ENCODE measurements around the gene MED14.

Gene MED14

DNA sequence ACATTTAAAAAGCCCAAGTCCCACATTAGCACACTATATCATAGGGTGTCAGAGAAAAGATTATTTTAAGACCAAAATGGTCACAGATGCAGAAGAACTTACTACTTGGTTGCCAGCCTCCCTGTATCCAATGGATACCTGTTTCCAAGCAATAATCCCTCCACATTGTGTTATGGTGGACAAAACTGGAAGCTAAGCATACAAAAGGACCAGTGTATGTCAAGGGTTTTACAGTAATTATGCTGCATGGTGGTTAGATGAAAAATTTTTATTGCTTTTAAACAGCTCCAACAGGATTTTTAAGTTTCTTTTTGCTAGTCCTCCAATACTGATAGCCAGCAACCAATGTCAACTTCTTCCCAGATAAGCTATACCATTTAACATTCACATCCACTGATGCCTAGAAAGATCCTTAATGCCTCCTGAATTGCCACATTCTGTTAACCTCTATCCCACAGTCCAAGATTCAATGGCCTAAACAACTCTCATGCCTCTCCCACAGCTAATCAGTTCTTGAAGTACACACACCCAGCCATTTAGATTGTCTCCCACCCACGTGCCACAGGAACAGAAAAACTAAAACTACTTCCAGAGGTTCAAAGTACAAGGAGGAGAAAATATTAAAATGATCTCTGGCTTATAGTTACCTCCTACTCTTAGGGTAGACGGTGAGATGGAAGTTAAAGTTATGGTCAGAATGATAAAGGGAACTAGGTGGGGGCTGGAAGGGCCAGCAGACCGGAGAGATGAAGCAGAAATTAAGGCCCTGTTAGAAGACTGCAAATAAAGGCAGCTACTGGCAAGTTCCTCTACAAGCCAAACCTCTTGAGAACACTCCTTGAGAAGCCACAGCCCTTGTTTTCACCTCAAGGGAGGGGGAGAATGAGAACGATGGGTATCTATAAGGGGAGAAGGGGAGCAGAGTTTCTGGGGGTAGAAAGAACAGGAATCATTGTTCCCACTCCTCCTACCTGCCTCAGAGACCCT, 5.5 kb downstream of the MED14 start:
- no peak for DNase-seq

DNA sequence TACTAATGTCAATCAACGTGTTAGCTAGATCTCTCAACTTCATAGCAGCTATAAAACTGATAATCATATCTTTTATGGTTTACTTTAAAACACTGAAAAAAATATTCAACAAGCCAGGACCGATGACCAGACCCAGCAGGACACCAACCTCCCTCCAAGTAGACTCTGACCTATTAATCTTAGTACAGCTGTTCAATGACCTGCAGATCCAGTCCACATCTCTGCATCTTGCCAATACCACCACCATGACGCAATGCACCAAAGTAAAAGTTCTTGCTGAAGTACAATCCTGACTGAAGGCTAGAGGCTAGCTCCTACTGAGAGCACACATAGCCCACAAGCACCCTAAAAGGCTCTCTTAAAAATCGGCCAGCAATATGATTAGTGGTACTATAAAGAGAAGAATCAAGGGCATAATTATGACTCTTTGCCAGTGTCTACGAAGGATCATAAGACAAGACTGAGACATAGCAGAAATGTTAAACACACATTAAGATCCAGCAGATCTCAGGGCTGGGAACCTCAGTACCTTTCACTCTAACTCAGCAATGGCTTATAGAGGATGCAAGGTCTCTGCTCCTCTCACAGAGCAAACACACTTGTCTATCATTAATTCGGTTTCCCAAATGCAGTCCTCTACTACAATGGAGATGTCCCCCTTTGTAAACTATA, 7.6 kb downstream of the MED14 start:
- no peak for DNase-seq

DNA sequence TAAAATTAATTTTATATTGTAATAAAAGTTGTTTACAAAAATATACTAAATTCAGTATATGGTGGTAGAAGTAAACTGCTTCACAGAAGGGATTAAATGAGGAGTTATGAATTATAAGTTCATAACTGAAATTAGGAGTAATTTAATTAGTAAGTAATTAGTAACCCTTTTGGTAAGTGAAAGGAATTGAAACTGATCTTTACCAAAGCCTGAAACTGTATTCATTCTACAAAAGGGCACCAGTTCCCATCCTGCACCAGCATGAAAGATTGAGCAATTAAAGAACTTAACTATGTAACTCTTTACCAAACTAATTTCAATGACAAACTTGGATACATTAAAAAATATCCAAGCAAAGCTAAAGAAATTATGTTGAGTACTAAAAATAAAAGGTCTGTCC, 8.2 kb downstream of the MED14 start:
- no peak for DNase-seq

GRCh38 chrX:40722930-40723329, 12.4 kb downstream of the MED14 start:
- DNase-seq, result no peak

GRCh38 chrX:40721489-40722106, 13.7 kb downstream of the MED14 start:
- no peak for DNase-seq

DNA sequence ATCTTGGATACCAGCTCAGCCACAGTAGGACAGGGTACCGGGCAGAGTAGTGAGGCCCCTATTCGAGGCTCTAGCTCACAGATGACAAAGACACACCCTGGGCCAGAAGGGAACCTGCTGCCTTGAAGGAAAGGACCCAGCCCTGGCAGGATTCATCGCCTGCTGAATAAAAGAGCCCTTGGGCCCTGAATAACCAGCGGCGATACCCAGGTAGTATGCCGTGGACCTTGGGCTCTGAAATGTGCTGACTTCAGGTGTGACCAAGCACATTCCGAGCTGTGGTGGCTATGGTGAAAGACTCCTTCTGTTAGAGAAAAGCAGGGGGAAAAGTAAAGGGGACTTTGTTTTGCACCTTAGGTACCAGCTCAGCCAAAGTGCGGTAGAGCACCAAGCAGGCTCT, 14.6 kb downstream of the MED14 start:
- no peak for DNase-seq

GRCh38 chrX:40720339-40720738, 15.0 kb downstream of the MED14 start:
- no peak for DNase-seq

GRCh38 chrX:40719731-40720130, 15.6 kb downstream of the MED14 start:
- DNase-seq, result no peak

DNA sequence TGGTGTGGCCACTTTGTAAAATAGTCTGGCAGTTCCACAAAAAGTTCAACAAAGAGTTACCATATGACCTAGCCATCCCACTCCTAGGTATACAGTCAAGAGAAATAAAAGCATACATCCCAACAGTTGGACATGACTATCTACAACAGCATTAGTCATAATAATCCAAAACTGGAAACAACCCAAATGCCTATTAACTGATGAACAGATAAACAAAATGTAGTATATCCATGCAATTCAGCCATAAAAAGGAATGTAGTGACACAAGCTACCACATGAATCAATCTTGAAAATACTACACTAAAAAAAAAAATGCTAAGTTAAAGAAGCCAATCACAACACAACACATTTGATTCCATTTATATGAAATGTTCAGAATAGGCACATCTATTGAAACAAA, 16.1 kb downstream of the MED14 start:
- no peak for DNase-seq

DNA sequence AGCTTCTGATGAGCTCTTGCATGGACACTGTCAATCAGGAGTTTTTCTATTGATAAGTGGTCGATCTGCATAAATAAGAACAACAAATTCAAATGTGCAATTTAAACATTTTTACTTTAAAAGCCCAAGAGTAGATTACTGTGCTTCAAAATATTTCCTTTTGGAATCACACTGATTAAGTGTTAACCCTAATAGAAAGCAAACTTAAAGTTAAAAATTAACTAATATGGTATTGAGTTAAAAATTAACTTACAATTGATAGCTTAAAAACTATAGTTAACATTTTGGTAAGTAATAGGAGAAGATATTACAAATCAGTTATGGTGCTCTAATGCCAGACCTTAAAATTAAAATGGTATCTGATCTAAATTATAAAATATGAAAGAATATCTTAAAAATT, 25.9 kb downstream of the MED14 start:
- no peak for DNase-seq

- no peak for DNase-seq
These were observed 29.6 kb downstream of the MED14 start for GRCh38 chrX:40705658-40706312.

GRCh38 chrX:40700640-40701342, 34.6 kb downstream of the MED14 start:
- DNase-seq, result no peak

GRCh38 chrX:40698851-40699250, 36.5 kb downstream of the MED14 start:
- no peak for DNase-seq

GRCh38 chrX:40694802-40695201, 40.5 kb downstream of the MED14 start:
- DNase-seq, result no peak

DNA sequence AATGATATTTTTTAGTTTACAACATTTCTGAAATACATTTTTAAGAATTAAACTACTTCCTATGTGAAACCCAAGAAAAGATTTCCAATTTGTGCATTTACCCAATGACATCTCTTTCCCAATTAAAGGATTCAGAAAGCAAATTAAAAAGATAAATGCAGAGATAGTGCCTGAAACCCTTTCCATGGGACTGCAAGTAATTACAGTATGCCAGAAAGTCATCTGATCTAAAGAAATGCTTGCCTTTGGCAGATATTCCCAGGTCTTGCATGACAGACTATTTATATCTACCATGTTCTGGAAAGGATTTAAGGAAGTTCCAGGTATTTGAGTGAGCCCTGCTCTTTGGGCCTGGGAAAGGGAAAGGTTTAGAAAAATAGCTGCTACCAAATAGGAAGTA, 46.4 kb downstream of the MED14 start:
- no peak for DNase-seq

DNA sequence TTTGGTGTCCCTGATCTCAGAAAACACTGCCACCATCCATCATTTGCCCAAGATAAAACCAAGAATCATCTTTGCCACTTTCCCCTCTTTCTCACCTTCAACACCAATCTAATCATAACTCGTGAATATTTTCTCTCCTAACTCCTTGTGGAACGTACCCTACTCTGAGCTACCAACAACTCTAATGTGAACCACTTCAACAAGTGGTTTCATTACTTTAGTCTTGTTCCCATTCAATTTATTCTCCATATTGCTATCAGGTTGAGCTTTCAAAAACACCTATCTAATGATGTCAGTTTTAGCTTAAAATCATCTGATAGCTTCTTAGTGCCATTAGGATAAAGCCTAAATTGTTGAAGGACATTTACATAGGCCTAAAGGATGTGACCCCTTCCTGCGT, 48.2 kb downstream of the MED14 start:
- no peak for DNase-seq

GRCh38 chrX:40685362-40685918, 49.9 kb downstream of the MED14 start:
- DNase-seq, result no peak

DNA sequence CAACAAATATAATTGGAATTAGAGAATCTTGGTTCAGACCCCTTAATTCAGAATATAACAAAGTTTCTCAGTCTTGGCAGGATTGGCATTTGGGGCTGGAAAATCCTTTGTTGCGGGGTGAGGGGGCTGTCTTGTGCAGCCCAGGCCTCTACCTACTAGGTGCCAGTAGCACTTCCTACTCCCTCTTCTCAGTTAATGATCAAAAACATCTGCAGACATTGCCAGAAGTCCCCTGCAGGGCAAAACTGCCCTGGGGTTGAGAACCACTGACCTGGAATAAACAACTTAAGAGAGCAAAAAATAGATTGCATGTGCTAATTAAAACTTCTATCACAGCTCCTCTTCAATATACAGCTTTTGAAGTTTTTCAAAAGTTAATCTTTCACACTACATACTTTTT, 51.2 kb downstream of the MED14 start:
- DNase-seq, result no peak

GRCh38 chrX:40683245-40683644, 52.1 kb downstream of the MED14 start:
- DNase-seq, result no peak

DNA sequence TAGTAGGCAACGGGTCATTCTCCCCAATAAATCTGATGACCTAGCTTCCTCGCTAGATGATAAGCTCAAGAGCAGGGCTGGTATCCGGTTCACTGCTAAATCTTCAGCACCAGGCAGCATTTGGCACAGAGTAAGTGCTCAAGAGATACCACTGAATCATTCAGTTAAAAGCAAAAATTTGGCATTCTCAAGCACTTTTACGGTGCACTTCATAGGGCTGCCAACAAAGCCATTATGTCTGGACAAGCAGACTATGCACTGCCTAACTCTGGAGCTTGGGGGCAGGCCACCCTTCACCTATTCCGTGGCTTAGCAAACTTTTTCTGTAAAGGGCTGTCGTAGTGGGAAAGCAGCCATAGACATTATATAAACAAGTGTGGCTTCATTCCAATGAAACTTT, 64.2 kb downstream of the MED14 start:
- no peak for DNase-seq

DNA sequence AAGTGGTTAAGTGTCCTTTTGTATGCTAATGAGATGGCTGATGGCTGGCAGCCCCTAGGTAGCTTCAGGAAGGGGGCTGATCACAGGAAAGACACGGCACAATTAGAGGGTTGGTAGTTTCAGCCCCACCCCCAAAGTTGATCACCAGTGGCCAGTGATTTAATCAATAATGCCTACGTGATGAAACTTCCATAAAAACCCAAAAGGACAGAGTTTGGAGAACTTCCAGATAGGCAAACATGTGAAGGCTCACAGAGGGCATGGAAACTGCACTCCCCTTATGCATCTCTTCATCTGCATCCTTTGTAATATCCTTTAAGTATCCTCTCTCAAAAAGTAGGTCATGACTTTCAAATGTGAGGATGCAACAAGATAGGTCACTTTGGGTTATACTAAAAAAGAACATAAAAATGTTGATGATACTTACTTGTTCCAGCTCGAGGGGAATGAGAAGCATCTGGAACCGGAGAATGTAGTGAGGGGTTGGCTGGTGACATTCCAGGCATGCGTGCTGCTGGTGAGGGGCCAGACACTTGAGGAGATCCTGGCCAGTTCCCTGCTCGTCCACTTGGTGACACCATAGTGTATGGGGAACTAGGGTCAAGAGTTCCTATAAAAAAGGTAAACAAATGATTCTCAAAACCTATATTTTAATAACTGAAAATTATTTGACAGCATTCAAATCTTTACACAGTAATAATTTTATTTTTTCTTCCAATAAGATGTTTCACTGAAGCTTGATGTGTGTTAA, 71.3 kb downstream of the MED14 start:
- DNase-seq, result no peak
